K562 (cell line): ENCODE data around the gene THOC5. TPM values are rescaled to one million over a fixed set of nuclear protein-coding genes. Genes with fewer than 3 reads are reported as not detected.

ENCODE experiments used
- ATAC-seq: fragments of 200-7000 bp; cut with Tn5 transposase; 3 replicates; pipeline ENCODE4 v1.9.1; 2020; ENCODE audit warnings: moderate library complexity
- BruUV-seq: library from RNA; stranded (reverse); fragments of 400-500 nt; replicated peaks from 2 replicates; lab custom pipeline; 2021; lab: Mats Ljungman, UMichigan
- CTCF ChIA-PET: fragments of 300-600 bp; formaldehyde crosslinking; extraction: SDS; loops from one replicate; lab custom pipeline; 2021; ENCODE audit warnings: low intra/inter-chr PET ratio; lab: Yijun Ruan, JAX
- POLR2A ChIA-PET: fragments of 300-600, 350-650 bp; sonication (Branson Sonifier 250); formaldehyde crosslinking; extraction: SDS; loops from one replicate; lab custom pipeline; 2021; ENCODE audit warnings: antibody characterized with exemption, inconsistent platforms; lab: Yijun Ruan, JAX
- DNase-seq, 4 experiments: peaks; one replicate each; pipeline versions ENCODE4 v3.0.0 to v3.0.0-alpha.2; 2011 to 2018; ENCODE audit warnings: low spot score in 3 of 4, mixed read lengths in 3 of 4; ENCODE audit errors: extremely low read depth in 1 of 4
- FAIRE-seq: peaks from 2 replicates; lab custom pipeline; 2011; peaks lifted over from hg19 to GRCh38; lab: Jason Lieb, UNC
- H2AFZ ChIP-seq: 2 replicates; pipeline ENCODE4 v1.6.0; 2011; ENCODE audit warnings: low read depth, low read length, control low read depth, inconsistent platforms
- H3K27ac ChIP-seq: fragments of 200-600 bp; 3 replicates; pipeline ENCODE4 v1.8.0; 2011; ENCODE audit warnings: low read depth, mild to moderate bottlenecking, control low read depth, inconsistent platforms, low read length, moderate library complexity, mixed read lengths; ENCODE audit errors: extremely low read depth
- H3K27me3 ChIP-seq, 2 experiments: fragments of 300-600 bp in 1 of 2; 2 replicates in 1 of 2; 3 replicates in 1 of 2; pipeline versions ENCODE4 v1.6.0 to v1.8.0; 2011; ENCODE audit warnings: inconsistent platforms in 2 of 2, low read length in 2 of 2, mild to moderate bottlenecking in 1 of 2, mixed read lengths in 1 of 2, moderate library complexity in 1 of 2; ENCODE audit not compliant: control insufficient read depth in 2 of 2, insufficient read depth in 2 of 2
- H3K36me3 ChIP-seq: fragments of 300-600 bp; 3 replicates; pipeline ENCODE4 v1.8.0; 2011; ENCODE audit warnings: mild to moderate bottlenecking, low read length, inconsistent platforms; ENCODE audit not compliant: control insufficient read depth, insufficient read depth
- H3K4me1 ChIP-seq, 2 experiments: fragments of 200-600 bp in 1 of 2; replicated peaks in 1 of 2; 2 replicates in 1 of 2; 3 replicates in 1 of 2; pipeline versions ENCODE4 v1.5.1 to v1.8.0; 2011; ENCODE audit warnings: inconsistent platforms in 2 of 2, low read length in 2 of 2, mild to moderate bottlenecking in 1 of 2, mixed read lengths in 1 of 2, moderate library complexity in 1 of 2; ENCODE audit not compliant: control insufficient read depth in 2 of 2, insufficient read depth in 2 of 2
- H3K4me2 ChIP-seq: 2 replicates; pipeline ENCODE4 v1.6.1; 2011; ENCODE audit warnings: low read length, control low read depth, inconsistent platforms, mixed read lengths; ENCODE audit not compliant: insufficient read depth
- H3K4me3 ChIP-seq: fragments of 200-600 bp; sonication (generic), shearing (Covaris generic); 2 replicates; pipeline ENCODE4 v1.5.1; 2016; ENCODE audit warnings: control low read depth, inconsistent platforms
- H3K79me2 ChIP-seq: fragments of 200-600 bp; 3 replicates; pipeline ENCODE4 v1.8.0; 2011; ENCODE audit warnings: low read length, inconsistent platforms; ENCODE audit not compliant: control insufficient read depth, insufficient read depth
- H3K9ac ChIP-seq, 2 experiments: 2 replicates each; pipeline versions ENCODE4 v1.6.0 to v1.6.1; 2011; ENCODE audit warnings: low read depth in 2 of 2, low read length in 2 of 2, control low read depth in 1 of 2, inconsistent platforms in 1 of 2, mild to moderate bottlenecking in 1 of 2, mixed read lengths in 1 of 2; ENCODE audit not compliant: insufficient read depth in 1 of 2
- H3K9me1 ChIP-seq: one replicate; pipeline ENCODE4 v1.6.0; 2011; ENCODE audit warnings: inconsistent platforms, mild to moderate bottlenecking, low read length, moderate library complexity; ENCODE audit not compliant: control insufficient read depth, insufficient read depth
- H3K9me3 ChIP-seq: replicated peaks from 2 replicates; pipeline ENCODE4 v1.5.1; 2011; ENCODE audit warnings: low read depth, low read length, inconsistent platforms; ENCODE audit not compliant: control insufficient read depth, insufficient read depth
- H4K20me1 ChIP-seq: replicated peaks from 2 replicates; pipeline ENCODE4 v1.6.1; 2011; ENCODE audit warnings: low read length, inconsistent platforms, mixed read lengths; ENCODE audit not compliant: control insufficient read depth, insufficient read depth
- ARID1B ChIP-seq: fragments of 450-650 bp; IDR thresholded peaks from 2 replicates; pipeline ENCODE4 v1.6.1; 2016; ENCODE audit warnings: antibody characterized with exemption, mild to moderate bottlenecking, inconsistent platforms
- CBFA2T3 ChIP-seq: fragments of 450-650 bp; IDR thresholded peaks from 2 replicates; pipeline ENCODE4 v1.6.1; 2017
- CEBPB ChIP-seq: fragments of 450-650 bp; IDR thresholded peaks from 2 replicates; pipeline ENCODE4 v1.6.1; 2016; ENCODE audit warnings: missing genetic modification characterization, missing compliant biosample characterization
- CEBPG ChIP-seq, 3 experiments: fragments of 200-800 bp in 1 of 3; sonication (Bioruptor generic) in 1 of 3; sonication (generic) in 1 of 3; formaldehyde crosslinking in 1 of 3; IDR thresholded peaks in 2 of 3; conservative IDR thresholded peaks in 1 of 3; 2 replicates each; pipeline versions ENCODE4 v1.6.1 to v1.8.0; 2016 to 2022; ENCODE audit warnings: missing compliant biosample characterization in 2 of 3, missing genetic modification characterization in 2 of 3, mild to moderate bottlenecking in 1 of 3, missing genetic modification reagents in 1 of 3
- CHD2 ChIP-seq: IDR thresholded peaks from 2 replicates; pipeline ENCODE4 v1.6.1; 2011; ENCODE audit warnings: low read depth, low read length
- CTBP1 ChIP-seq: fragments of 450-650 bp; IDR thresholded peaks from 2 replicates; pipeline ENCODE4 v1.6.1; 2016; ENCODE audit warnings: borderline replicate concordance
- DPF2 ChIP-seq: fragments of 450-650 bp; IDR thresholded peaks from 2 replicates; pipeline ENCODE4 v1.6.1; 2016
- E2F6 ChIP-seq, 2 experiments: IDR thresholded peaks; 2 replicates each; pipeline ENCODE4 v1.6.1; 2011; ENCODE audit warnings: borderline replicate concordance in 1 of 2, control low read depth in 1 of 2, low read depth in 1 of 2, low read length in 1 of 2, mild to moderate bottlenecking in 1 of 2, mixed read lengths in 1 of 2, moderate library complexity in 1 of 2; ENCODE audit not compliant: insufficient read depth in 1 of 2, insufficient read length in 1 of 2, poor library complexity in 1 of 2, severe bottlenecking in 1 of 2; ENCODE audit errors: extremely low read depth in 1 of 2
- HDAC3 ChIP-seq: fragments of 450-650 bp; IDR thresholded peaks from 2 replicates; pipeline ENCODE4 v1.6.1; 2018; ENCODE audit warnings: borderline replicate concordance, mild to moderate bottlenecking, moderate library complexity; ENCODE audit not compliant: partially characterized antibody
- MED1 ChIP-seq: sonication (generic); formaldehyde crosslinking; IDR thresholded peaks from 2 replicates; pipeline ENCODE4 v1.8.1; 2023; ENCODE audit warnings: missing genetic modification reagents, borderline replicate concordance
- NFIC ChIP-seq: fragments of 450-650 bp; IDR thresholded peaks from 2 replicates; pipeline ENCODE4 v1.6.1; 2017; ENCODE audit warnings: mild to moderate bottlenecking, inconsistent platforms
- NR2C1 ChIP-seq, 2 experiments: fragments of 450-650 bp; IDR thresholded peaks; 2 replicates each; pipeline ENCODE4 v1.6.1; 2017; ENCODE audit warnings: mild to moderate bottlenecking in 2 of 2, antibody characterized with exemption in 1 of 2, inconsistent platforms in 1 of 2, missing compliant biosample characterization in 1 of 2, missing genetic modification characterization in 1 of 2
- TAL1 ChIP-seq: fragments of 450-650 bp; IDR thresholded peaks from 2 replicates; pipeline ENCODE4 v1.6.1; 2016; ENCODE audit warnings: mild to moderate bottlenecking
- TCF3 ChIP-seq: sonication (generic); formaldehyde crosslinking; IDR thresholded peaks from 2 replicates; pipeline ENCODE4 v1.4.0; 2020; ENCODE audit warnings: mild to moderate bottlenecking, missing genetic modification reagents
- ZNF592 ChIP-seq: fragments of 450-650 bp; IDR thresholded peaks from 2 replicates; pipeline ENCODE4 v1.6.1; 2017; ENCODE audit warnings: antibody characterized with exemption, mild to moderate bottlenecking
- ZNF764 ChIP-seq: fragments of 250-450 bp; sonication (Bioruptor Pico); IDR thresholded peaks from 2 replicates; pipeline ENCODE4 v1.4.0; 2020; ENCODE audit warnings: low read depth, mild to moderate bottlenecking, moderate library complexity
- WGBS: fragments of 100-300 bp; shearing (Covaris generic); methylation state at CpG from one replicate; pipeline ENCODE4 v1.1.6; 2016; ENCODE audit warnings: low coverage, mixed read lengths; ENCODE audit not compliant: insufficient coverage; ENCODE audit errors: missing lambda C conversion rate; 5-methylcytosine and 5-hydroxymethylcytosine counted together
- in situ Hi-C: fragments of 300-500 bp; cut with MboI; formaldehyde crosslinking; loops from 4 replicates; pipeline ENCODE4 v1.15.0; 2018; ENCODE audit warnings: inconsistent platforms, mixed read lengths
- intact Hi-C: fragments of 100-400 bp; cut with micrococcal nuclease; formaldehyde crosslinking; loops from 2 replicates; pipeline ENCODE4 v1.14.2; 2022
- polyA plus RNA-seq, 8 experiments: library from polyadenylated mRNA; depleted of rRNA in 4 of 8; stranded (reverse) in 5 of 8; unstranded in 3 of 8; fragments of >200 nt; fragmentation: Nextera tagmentation in 2 of 8; fragmentation: Illumina TruSeq in 1 of 8; extraction: Ambion mirVana in 2 of 8; extraction: Trizol in 1 of 8; gene quantifications; 2 replicates each; pipeline versions ENCODE4 v1.2.1 to v1.2.3, GENCODE V29; 2011 to 2014; ENCODE audit warnings: inconsistent platforms in 1 of 8, missing spikeins in 1 of 8
- total RNA-seq, 7 experiments: library from RNA; depleted of rRNA in 6 of 7; stranded (reverse); fragments of >200 nt in 6 of 7; fragmentation: Illumina TruSeq in 2 of 7; extraction: Trizol in 2 of 7; gene quantifications; 2 replicates each; pipeline versions ENCODE4 v1.2.1 to v1.2.3, GENCODE V29; 2011 to 2021; ENCODE audit warnings: low replicate concordance in 1 of 7

THOC5 gene
- total and polyA plus RNA-seq, 9 of the 15 experiments (the other 6 are each of a cell fraction or from before 2014, with no cell fraction given) = 45.3 to 96.5 (median 51.4) TPM

- in situ Hi-C loops (no loop called here), intact Hi-C loops (no loop called here)
- BruUV-seq = no TSS peak
- H3K27ac ChIP-seq = peak overlapping the region; percentile 64
- H3K9me3 ChIP-seq = no peaks in the 10 kb centered on the region
- peak overlapping the region; percentile 59; the same call in 1 of the 2 replicates for H2AFZ ChIP-seq
- POLR2A ChIA-PET = no interaction called here
- peaks cover 15% of the 10 kb centered on the region; the same call in 1 of the 3 replicates for H3K36me3 ChIP-seq
- no peak overlapping the region; the same call in 1 of the 2 replicates for H3K4me2 ChIP-seq
- peaks cover 10 to 20% of the 10 kb centered on the region in 2 experiments; a peak in 4 of 5 replicates for H3K4me1 ChIP-seq
- no peaks in the 10 kb centered on the region for H4K20me1 ChIP-seq
- FAIRE-seq (peak; percentile 92), ATAC-seq (peak; percentile 91), DNase-seq (peak; percentile 59 to 78 (median 65))
- 30% methylated on average over 4 of the region's 7 CpGs for WGBS
- peak overlapping the region; percentile 10 to 80; a peak in 3 of 4 replicates for H3K9ac ChIP-seq
- H3K27me3 ChIP-seq = no peaks in the 10 kb centered on the region
- CTCF ChIA-PET = no interaction called here
- no peaks in the 10 kb centered on the region for H3K9me1 ChIP-seq
- no peaks in the 10 kb centered on the region for H3K79me2 ChIP-seq
- no peak overlapping the region for H3K4me3 ChIP-seq
- TF ChIP-seq NR2C1 (IDR thresholded peaks at IDR 0.05) = peak; percentile 52; the same call in 1 of the 2 replicates
- 0 out of 2 replicates have a peak, but pooled peaks have one; percentile 18 for TF ChIP-seq NR2C1 (tag; IDR thresholded peaks at IDR 0.05)
- peak; percentile 22; the same call in 1 of the 2 replicates for TF ChIP-seq TAL1
- TF ChIP-seq DPF2 = peak; percentile 57; the same call in 1 of the 2 replicates
- no peak for TF ChIP-seq HDAC3
- TF ChIP-seq MED1 (CRISPR knock-in tag) = no peak
- TF ChIP-seq TCF3 (CRISPR knock-in tag) = peak; percentile 62
- peak; percentile 20; the same call in 1 of the 2 replicates for TF ChIP-seq CTBP1
- peak; percentile 57; the same call in 1 of the 2 replicates for TF ChIP-seq ARID1B
- no peak for TF ChIP-seq CHD2
- TF ChIP-seq ZNF592 = peak; percentile 72
- TF ChIP-seq CEBPG (CRISPR knock-in tag; IDR thresholded peaks at IDR 0.05) = no peak
- no peak for TF ChIP-seq CEBPG (tag; conservative IDR thresholded peaks at IDR 0.05 in 1 of 2, IDR thresholded peaks at IDR 0.05 in 1 of 2)
- peak; percentile 86 for TF ChIP-seq CEBPB (tag)
- 0 out of 2 replicates have a peak, but pooled peaks have one; percentile 5 for TF ChIP-seq NFIC
- no peak for TF ChIP-seq ZNF764
- TF ChIP-seq E2F6 (IDR thresholded peaks at IDR 0.05; ENCODE audit: borderline replicate concordance in 1 of 2, extremely low read depth in 1 of 2, insufficient read depth in 1 of 2, insufficient read length in 1 of 2, low read depth in 1 of 2, low read length in 1 of 2, poor library complexity in 1 of 2, severe bottlenecking in 1 of 2) = peak in 1 of 2 experiments; percentile 20
- peak; percentile 73 for TF ChIP-seq CBFA2T3
Measured at GRCh38 chr22:29569011-29569678, 15.6 kb upstream of the THOC5 start.
